HEK293T (cell line): ENCODE measurements around the gene AOPEP.

Experiments
- ARNT ChIP-seq: fragments of 450-650 bp; IDR thresholded peaks from 2 replicates; pipeline ENCODE4 v1.6.1; 2017; ENCODE audit warnings: mild to moderate bottlenecking
- BHLHE40 ChIP-seq: fragments of 450-650 bp; IDR thresholded peaks from 2 replicates; pipeline ENCODE4 v1.6.1; 2016; ENCODE audit warnings: mild to moderate bottlenecking, moderate library complexity, borderline replicate concordance
- ELF4 ChIP-seq: fragments of 450-650 bp; IDR thresholded peaks from 2 replicates; pipeline ENCODE4 v1.6.1; 2017; ENCODE audit warnings: antibody characterized with exemption
- FOXA1 ChIP-seq: fragments of 450-650 bp; IDR thresholded peaks from 2 replicates; pipeline ENCODE4 v1.6.1; 2016; ENCODE audit warnings: mild to moderate bottlenecking
- FOXK2 ChIP-seq: fragments of 450-650 bp; IDR thresholded peaks from 2 replicates; pipeline ENCODE4 v1.6.1; 2016; ENCODE audit warnings: mild to moderate bottlenecking
- FOXM1 ChIP-seq: fragments of 450-650 bp; IDR thresholded peaks from 2 replicates; pipeline ENCODE4 v1.6.1; 2017; ENCODE audit warnings: mild to moderate bottlenecking, borderline replicate concordance
- HDGF ChIP-seq: fragments of 450-650 bp; IDR thresholded peaks from 2 replicates; pipeline ENCODE4 v1.6.1; 2017; ENCODE audit warnings: antibody characterized with exemption, borderline replicate concordance
- LEF1 ChIP-seq: fragments of 450-650 bp; IDR thresholded peaks from 2 replicates; pipeline ENCODE4 v1.6.1; 2017; ENCODE audit warnings: mild to moderate bottlenecking, borderline replicate concordance
- NFRKB ChIP-seq: fragments of 450-650 bp; IDR thresholded peaks from 2 replicates; pipeline ENCODE4 v1.6.1; 2016; ENCODE audit warnings: mild to moderate bottlenecking, moderate library complexity
- PKNOX1 ChIP-seq: fragments of 450-650 bp; IDR thresholded peaks from 2 replicates; pipeline ENCODE4 v1.6.1; 2016
- SP1 ChIP-seq: fragments of 450-650 bp; IDR thresholded peaks from 2 replicates; pipeline ENCODE4 v1.6.1; 2017
- SUZ12 ChIP-seq: fragments of 450-650 bp; IDR thresholded peaks from 2 replicates; pipeline ENCODE4 v1.6.1; 2016; ENCODE audit warnings: mild to moderate bottlenecking
- TARDBP ChIP-seq: fragments of 450-650 bp; IDR thresholded peaks from 2 replicates; pipeline ENCODE4 v1.6.1; 2016

GRCh38 chr9:94879230-94879629 lies 152.7 kb downstream of the AOPEP start:
- TF ChIP-seq BHLHE40 (no peak), FOXM1 (no peak), TARDBP (no peak), SP1 (no peak), SUZ12 (no peak), FOXK2 (no peak), HDGF (no peak), ELF4 (no peak), ARNT (no peak), LEF1 (no peak), PKNOX1 (no peak), FOXA1 (no peak), NFRKB (no peak)
